T-helper 1 cell (primary cell): ENCODE results near the gene BBX.

Experiments
- DNase-seq, 5 donors: peaks; one replicate each; pipeline ENCODE4 v3.0.0-alpha.2; 2012 to 2020

Gene BBX

DNA sequence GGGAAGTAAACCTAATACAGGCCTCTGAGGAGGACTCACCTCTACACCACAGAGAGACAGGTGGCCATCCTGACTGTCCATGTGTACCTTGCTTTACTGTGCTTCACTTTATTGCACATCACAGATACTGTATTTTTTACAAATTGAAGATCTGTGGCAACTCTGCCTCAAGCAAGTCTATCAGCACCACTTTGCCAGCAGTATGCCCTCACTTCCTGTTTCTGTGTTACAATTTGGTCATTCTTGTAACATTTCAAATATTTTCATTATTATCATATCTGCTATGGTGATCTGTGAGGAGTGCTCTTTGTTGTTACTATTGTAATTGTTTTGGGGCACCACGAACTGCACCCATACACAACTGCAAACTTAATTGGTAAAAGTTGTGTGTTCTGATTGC is 78.0 kb downstream of the BBX start:
- DNase-seq, result no peak

- DNase-seq, result no peak
These were observed 81.5 kb downstream of the BBX start for GRCh38 chr3:107604057-107604822.

GRCh38 chr3:107611775-107612469 is 89.2 kb downstream of the BBX start:
- DNase-seq, result no peak

DNA sequence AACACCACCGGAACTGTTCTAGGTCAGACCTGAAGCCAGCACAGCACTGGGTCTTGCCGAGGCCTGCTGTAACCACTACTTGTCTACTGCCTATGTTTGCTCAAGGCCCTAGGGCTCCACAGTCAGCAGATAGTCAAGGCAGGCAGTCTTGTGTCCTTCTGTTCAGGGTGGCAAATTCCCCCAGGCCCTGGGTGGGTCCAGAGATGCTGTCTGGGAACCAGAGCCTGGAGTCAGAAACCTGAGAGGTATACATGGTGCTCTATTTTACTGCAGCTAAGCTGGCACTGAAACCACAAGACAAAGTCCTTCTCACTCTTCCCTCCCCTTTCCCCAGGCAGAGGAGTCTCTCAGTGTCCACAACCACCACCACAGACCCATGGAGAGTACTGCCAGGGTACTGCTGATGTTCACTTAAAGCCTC is 89.9 kb downstream of the BBX start:
- no peak for DNase-seq

GRCh38 chr3:107619549-107619948 is 96.8 kb downstream of the BBX start:
- DNase-seq, result no peak

DNA sequence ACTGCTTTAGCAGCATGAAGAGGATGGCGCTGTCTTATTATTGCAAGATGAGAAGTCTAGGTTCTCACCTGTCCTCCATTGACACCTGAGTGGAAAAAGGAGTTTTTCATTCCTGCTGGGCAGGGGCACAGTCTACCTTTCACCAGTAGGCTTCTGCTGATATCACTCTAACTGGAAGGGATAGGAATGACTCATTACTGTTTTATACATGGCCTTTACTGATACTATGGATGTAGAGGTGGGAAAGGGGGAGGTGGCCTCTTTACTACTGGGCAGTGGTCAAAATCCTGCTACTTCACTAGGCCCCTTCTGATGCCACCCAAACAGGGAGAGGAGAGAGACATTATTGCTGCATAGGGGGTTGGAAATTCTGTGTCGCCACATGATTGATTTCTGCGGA is 97.8 kb downstream of the BBX start:
- no peak for DNase-seq

DNA sequence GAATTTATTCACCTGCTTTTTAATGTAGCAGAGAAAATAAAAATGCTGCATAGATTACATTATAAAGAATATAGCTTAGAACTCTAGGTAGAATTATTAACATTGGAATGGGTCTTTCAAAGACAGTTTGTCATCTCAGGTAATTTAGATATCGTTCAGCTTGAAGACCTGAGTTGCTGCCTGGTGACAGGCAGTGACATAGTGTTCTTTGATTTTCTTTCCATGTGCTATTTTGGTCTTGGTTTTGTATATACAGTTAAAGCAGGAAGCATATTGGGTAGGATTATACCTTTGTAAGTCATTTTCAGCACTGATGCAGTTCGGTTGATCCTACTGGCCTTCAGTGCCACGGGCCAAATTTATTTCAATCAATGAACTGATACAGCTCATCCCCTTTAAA is 98.7 kb downstream of the BBX start:
- DNase-seq, result no peak

DNA sequence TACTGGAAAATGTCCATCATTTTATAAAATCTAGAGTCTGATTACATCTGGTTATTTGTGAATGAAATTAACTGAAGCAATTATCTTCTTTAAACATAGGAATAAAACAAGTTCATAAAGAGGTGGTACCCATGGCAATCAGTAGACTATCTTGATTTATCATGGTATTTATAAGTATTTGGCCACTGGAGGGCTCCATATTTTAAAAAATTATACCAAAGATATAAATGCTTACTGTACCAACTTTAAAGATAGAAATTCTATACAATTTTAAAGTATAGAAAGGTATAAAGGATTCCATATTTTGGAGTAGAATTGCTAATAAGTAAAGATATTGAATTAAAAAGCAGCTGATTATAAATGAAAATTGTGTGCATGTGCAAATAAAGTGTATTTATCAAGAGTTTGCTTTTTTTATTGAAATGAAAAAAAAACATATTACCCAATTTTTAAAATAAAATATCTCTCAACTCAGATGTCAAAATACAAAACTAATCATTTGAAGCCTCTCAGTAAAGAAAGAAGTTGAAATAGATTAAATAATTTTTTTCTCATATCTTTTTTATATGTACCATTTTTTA is 105.3 kb downstream of the BBX start:
- DNase-seq, result no peak

DNA sequence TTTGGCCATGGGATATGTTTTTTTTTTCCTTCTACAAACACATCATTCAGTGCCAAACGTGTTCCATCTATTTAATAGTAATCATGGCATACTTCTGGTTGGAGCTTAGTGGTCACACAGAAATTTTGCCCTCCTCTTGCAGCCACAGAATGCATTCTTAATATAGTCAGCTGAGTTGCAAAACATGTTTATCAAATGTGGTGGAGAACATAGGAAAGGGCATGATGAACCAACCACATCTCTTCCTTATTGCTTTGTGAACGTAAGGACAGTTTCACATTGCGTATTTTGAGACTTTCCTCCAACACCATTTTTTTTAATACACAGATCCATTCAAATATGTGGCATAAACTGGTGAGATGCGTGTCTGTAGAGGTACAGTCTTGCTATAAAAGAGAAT is 106.8 kb downstream of the BBX start:
- DNase-seq, result no peak

- DNase-seq, result no peak
These were observed 108.0 kb downstream of the BBX start for GRCh38 chr3:107630779-107631178.

GRCh38 chr3:107632576-107632975 is 109.8 kb downstream of the BBX start:
- no peak for DNase-seq

DNA sequence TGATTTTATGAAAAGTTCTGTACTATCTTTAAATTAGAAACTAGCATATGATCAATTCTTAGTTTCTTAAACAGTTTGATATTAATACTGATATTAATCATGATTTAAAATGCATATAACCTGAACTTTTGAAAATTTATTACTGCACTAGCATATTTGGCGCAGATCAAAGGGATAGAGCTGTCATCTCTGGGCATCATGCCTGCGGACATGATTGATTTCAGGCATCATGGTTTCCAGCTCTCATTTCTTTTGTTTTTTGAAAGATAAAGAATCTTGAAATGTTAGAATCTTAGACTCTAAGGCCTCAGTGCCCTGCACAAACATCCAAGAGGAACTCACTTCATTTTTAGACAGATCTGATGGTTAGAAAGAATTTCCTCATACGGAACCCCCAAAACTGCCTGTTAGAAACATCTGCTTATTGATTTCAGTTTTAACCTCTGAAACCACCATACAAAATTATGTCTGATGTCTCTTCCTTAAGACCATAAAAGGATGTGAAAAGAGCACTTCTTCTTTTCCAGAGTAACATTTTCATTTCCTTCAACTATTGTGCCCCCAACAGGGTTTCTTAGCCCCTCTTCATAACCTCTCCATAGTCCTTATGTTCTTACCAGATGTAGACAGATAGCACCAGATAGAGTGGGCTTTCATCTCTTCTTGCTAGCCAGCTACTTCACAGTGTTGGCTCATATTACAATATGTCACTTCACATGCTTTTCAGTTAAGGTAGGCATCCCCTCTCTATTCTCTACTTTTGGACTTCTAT is 110.8 kb downstream of the BBX start:
- no peak for DNase-seq

DNA sequence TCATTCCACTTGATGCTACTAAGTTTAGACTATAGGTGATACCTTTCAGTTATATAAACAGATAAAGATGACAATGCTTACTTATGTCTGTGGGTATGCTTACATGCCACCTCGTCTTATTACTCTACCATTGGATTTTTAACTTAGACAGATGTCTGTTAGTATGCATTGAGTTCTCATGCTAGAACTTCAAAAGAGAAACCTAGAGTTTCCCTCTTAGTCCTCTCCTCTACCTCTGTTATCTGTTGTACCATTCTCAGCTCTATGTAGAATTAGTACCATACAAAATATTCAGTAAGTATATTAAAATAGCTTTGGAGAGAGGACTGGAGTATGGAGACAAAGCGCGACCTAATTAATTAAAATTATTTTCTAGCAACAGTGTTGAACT is 111.3 kb downstream of the BBX start:
- DNase-seq, result no peak

- no peak for DNase-seq
These were observed 114.8 kb downstream of the BBX start for GRCh38 chr3:107637416-107638183.

DNA sequence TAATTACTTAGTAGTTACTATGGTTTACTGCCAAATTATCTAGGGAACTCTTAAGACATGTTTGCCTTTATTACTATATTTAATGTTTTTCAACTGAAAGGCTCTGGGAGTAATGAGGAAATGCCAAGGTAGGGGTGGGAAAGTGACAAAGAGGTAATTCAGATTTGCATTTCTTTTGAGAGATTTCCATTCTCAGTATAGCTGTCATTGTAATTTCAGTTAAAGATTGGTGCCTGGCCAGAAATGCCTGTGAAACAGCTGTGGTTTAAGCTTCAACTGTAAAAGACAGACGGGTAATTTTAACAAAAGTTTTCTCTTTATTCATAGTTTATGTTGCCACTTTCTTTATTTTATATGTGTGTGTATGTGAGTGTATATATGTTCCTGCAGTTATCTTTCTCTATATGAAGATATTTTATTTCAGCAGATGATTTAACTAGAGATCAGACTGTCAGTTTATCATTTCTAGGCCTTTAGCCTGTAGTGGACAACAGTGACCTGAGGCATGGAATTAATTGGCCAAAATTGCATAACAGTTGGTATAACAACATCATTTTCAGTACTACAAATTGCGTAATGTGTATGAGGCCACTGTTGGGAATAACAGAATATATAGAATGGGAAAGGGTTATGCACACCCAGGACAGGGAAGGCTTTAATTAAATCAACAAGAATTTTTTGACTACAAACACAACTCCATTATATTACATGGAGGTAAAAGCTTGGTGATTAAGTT is 119.0 kb downstream of the BBX start:
- DNase-seq, result no peak

DNA sequence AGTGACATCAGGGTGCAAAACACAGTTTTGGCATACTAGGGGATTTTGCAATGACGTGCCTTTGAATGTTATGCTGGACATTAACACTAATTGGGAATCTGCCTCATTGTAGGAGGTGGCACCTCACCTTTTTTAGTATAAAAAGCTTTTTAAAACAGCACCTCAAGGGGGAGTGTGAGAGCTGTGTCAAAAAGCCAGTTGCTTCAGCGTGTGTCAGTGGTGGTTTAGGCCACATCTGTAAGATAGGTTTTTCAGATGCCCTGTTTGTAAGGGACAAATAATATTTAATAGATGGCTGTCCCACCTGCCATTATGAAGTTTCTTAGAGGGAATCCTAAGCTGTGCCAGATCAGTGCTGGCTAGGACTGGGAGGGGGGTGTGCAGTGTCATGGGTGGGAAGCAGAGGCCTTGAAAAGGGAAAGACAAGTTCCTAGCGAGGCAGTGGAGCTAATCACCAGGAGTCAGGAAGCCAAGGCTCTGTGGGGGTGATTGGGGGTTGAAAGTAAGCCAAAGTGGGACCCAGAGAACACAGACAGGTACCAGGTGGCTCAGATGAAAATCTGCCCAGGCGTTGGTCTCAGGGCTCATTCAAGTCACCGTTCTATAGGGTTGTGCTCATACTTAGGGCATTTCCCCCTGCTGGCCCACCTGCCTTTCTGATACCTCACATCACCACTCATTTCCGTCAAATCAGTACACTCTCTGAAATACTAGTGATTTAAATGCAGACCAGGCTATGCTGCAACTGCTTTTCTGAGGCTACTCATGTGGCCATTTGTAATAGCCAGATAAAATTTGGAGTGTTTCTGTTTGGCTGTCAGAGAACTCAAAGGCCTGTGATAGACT is 120.5 kb downstream of the BBX start:
- DNase-seq, result no peak

GRCh38 chr3:107644631-107645030 is 121.9 kb downstream of the BBX start:
- no peak for DNase-seq

- DNase-seq, result no peak
These were observed 128.0 kb downstream of the BBX start for GRCh38 chr3:107650788-107651187.

DNA sequence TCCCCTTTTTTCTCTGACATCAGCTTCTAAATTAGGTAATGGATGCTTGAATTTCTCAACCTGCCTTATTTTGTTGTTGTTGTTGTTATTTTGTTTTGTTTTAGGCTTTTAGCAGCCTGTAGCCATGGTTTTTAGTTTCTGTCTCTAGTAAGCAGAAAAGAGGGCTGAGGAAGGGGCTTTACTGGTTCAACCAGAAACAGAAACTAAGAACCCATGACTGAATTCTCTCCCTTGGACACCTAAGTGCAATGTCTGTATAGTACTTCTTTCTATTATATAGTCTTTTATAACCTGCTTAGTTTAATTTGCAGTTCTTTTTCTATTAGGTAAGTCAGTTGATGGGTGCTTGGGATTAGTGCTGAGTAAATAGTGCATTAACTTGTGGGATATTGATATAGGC is 129.0 kb downstream of the BBX start:
- DNase-seq, result no peak

DNA sequence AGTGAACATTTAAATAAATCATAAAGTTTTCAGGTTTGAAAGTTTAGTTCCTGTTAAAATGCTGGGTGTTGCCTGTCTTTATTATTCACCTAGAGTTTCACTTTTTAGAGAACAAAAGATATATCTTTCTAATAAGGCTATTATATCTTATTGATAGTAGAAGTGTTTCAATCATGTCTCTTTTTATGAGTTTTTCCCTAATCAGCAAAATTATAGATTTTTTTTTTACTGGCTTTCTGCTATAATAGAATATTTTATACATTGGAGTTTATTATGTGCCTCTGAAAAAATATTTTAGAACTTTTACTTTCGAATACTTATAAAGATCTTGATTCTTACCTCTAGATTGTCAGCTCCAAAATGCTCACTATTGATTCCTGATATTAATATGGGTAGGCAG is 131.5 kb downstream of the BBX start:
- no peak for DNase-seq

- no peak for DNase-seq
These were observed 135.2 kb downstream of the BBX start for GRCh38 chr3:107657971-107658370.
